Endothelial cell of umbilical vein (primary cell): ENCODE data around the gene ENOX2. TPM values are rescaled to one million over a fixed set of nuclear protein-coding genes. Genes with fewer than 3 reads are reported as not detected.

Experiments used
- BruUV-seq: library from RNA; stranded (reverse); fragments of 400-500 nt; replicated peaks from 2 replicates; lab custom pipeline; 2021; lab: Mats Ljungman, UMichigan
- CTCF ChIA-PET: fragments of 300-600, 350-600 bp; sonication (Branson Sonifier 250); formaldehyde crosslinking; loops from one replicate; lab custom pipeline; 2021; ENCODE audit warnings: antibody characterized with exemption, inconsistent platforms; lab: Charles Lee
- POLR2A ChIA-PET: fragments of 300-600, 350-600 bp; sonication (Branson Sonifier 250); formaldehyde crosslinking; loops from one replicate; lab custom pipeline; 2021; ENCODE audit warnings: antibody characterized with exemption, inconsistent platforms; lab: Charles Lee
- DNase-seq: peaks from one replicate; pipeline ENCODE4 v3.0.0-alpha.2; 2011; ENCODE audit warnings: low read depth, low spot score
- FAIRE-seq: peaks from 2 replicates; lab custom pipeline; 2011; peaks lifted over from hg19 to GRCh38; lab: Jason Lieb, UNC
- H2AFZ ChIP-seq: 2 replicates; pipeline ENCODE4 v1.6.0; 2012; ENCODE audit warnings: low read depth, low read length, control low read depth, inconsistent platforms
- H3K27ac ChIP-seq: 2 replicates; pipeline ENCODE4 v1.5.1; 2011; ENCODE audit warnings: low read depth, mild to moderate bottlenecking, control low read depth, low read length, moderate library complexity; ENCODE audit not compliant: insufficient read depth
- H3K27me3 ChIP-seq, 2 experiments: 2 replicates each; pipeline versions ENCODE4 v1.6.0 to v1.6.1; 2011; ENCODE audit warnings: low read length in 2 of 2, mixed read lengths in 1 of 2; ENCODE audit not compliant: control insufficient read depth in 2 of 2, insufficient read depth in 2 of 2
- H3K36me3 ChIP-seq, 2 experiments: 2 replicates in 1 of 2; 3 replicates in 1 of 2; pipeline ENCODE4 v1.5.1; 2011; ENCODE audit warnings: low read length in 2 of 2, mild to moderate bottlenecking in 1 of 2, moderate library complexity in 1 of 2; ENCODE audit not compliant: control insufficient read depth in 2 of 2, insufficient read depth in 2 of 2; ENCODE audit errors: extremely low read depth in 1 of 2
- H3K4me1 ChIP-seq: 3 replicates; pipeline ENCODE4 v1.5.1; 2011; ENCODE audit warnings: mild to moderate bottlenecking, low read length; ENCODE audit not compliant: control insufficient read depth, insufficient read depth; ENCODE audit errors: extremely low read depth
- H3K4me2 ChIP-seq: 2 replicates; pipeline ENCODE4 v1.6.1; 2011; ENCODE audit warnings: low read length, control low read depth, mixed read lengths; ENCODE audit not compliant: insufficient read depth
- H3K4me3 ChIP-seq, 3 experiments: fragments of 200-600 bp in 1 of 3; sonication (generic), shearing (Covaris generic) in 1 of 3; replicated peaks in 1 of 3; 2 replicates each; pipeline ENCODE4 v1.5.1; 2011 to 2016; ENCODE audit warnings: control low read depth in 3 of 3, low read length in 3 of 3, mild to moderate bottlenecking in 2 of 3, inconsistent platforms in 1 of 3, low read depth in 1 of 3, moderate library complexity in 1 of 3; ENCODE audit not compliant: insufficient read depth in 1 of 3
- H3K79me2 ChIP-seq: 2 replicates; pipeline ENCODE4 v1.6.0; 2012; ENCODE audit warnings: low read length, inconsistent platforms; ENCODE audit not compliant: control insufficient read depth, insufficient read depth
- H3K9ac ChIP-seq: replicated peaks from 2 replicates; pipeline ENCODE3; 2011; ENCODE audit warnings: low read length, control low read depth; ENCODE audit not compliant: insufficient read depth; ENCODE audit errors: extremely low read depth
- H3K9me1 ChIP-seq: replicated peaks from 3 replicates; pipeline ENCODE4 v1.6.0; 2011; ENCODE audit warnings: mild to moderate bottlenecking, low read length; ENCODE audit not compliant: control insufficient read depth, insufficient read depth; ENCODE audit errors: extremely low read depth
- H3K9me3 ChIP-seq: replicated peaks from 2 replicates; pipeline ENCODE4 v1.5.1; 2012; ENCODE audit warnings: low read length, inconsistent platforms; ENCODE audit not compliant: control insufficient read depth, insufficient read depth
- H4K20me1 ChIP-seq: replicated peaks from 2 replicates; pipeline ENCODE3; 2011; ENCODE audit warnings: mild to moderate bottlenecking, low read length; ENCODE audit not compliant: control insufficient read depth, insufficient read depth; ENCODE audit errors: extremely low read depth
- CTCF ChIP-seq, 2 donors: IDR thresholded peaks; 1 replicate in 1 of 2; 2 replicates in 1 of 2; pipeline ENCODE4 v1.5.1; 2011; ENCODE audit warnings: low read length in 2 of 2, mild to moderate bottlenecking in 2 of 2, moderate library complexity in 2 of 2, control low read depth in 1 of 2, inconsistent platforms in 1 of 2, low read depth in 1 of 2; ENCODE audit not compliant: insufficient read depth in 1 of 2; ENCODE audit errors: extremely low read depth in 1 of 2
- EZH2 ChIP-seq: IDR thresholded peaks from 2 replicates; pipeline ENCODE4 v1.6.1; 2012; ENCODE audit warnings: borderline replicate concordance, low read depth, mild to moderate bottlenecking, moderate library complexity, low read length, inconsistent platforms; ENCODE audit not compliant: severe bottlenecking
- FOS ChIP-seq: IDR thresholded peaks from 2 replicates; pipeline ENCODE4 v1.6.1; 2011; ENCODE audit warnings: mild to moderate bottlenecking, low read length, moderate library complexity, borderline replicate concordance; ENCODE audit not compliant: insufficient read depth
- GATA2 ChIP-seq: IDR thresholded peaks from 2 replicates; pipeline ENCODE4 v1.7.0; 2011; ENCODE audit warnings: low read depth, mild to moderate bottlenecking, moderate library complexity, mixed read lengths, low read length; ENCODE audit not compliant: insufficient read length, insufficient read depth
- JUN ChIP-seq: IDR thresholded peaks from 2 replicates; pipeline ENCODE4 v1.6.1; 2011; ENCODE audit warnings: borderline replicate concordance, low read depth; ENCODE audit not compliant: insufficient read length, insufficient read depth
- MYC ChIP-seq: IDR thresholded peaks from one replicate; pipeline ENCODE4 v1.6.1; 2011; ENCODE audit warnings: mild to moderate bottlenecking, low read depth, low read length
- POLR2A ChIP-seq: IDR thresholded peaks from 2 replicates; pipeline ENCODE4 v1.6.1; 2012; ENCODE audit warnings: low read depth, mild to moderate bottlenecking, control low read depth, low read length
- POLR2AphosphoS5 ChIP-seq: IDR thresholded peaks from 2 replicates; pipeline ENCODE4 v1.6.1; 2012; ENCODE audit warnings: low read depth, mild to moderate bottlenecking, control low read depth, low read length, moderate library complexity; ENCODE audit not compliant: insufficient read depth
- dilution Hi-C: fragments of 300-500 bp; cut with MboI; formaldehyde crosslinking; loops from one replicate; pipeline ENCODE4 v1.15.0; 2019; ENCODE audit warnings: low sequenced_read_pairs; ENCODE audit not compliant: extremely low pct_ligation_motif_present
- intact Hi-C: fragments of 100-400 bp; cut with micrococcal nuclease; formaldehyde crosslinking; loops from one replicate; pipeline ENCODE4 v1.10.0; 2022
- polyA plus RNA-seq, 4 experiments: library from polyadenylated mRNA; depleted of rRNA in 3 of 4; stranded (reverse) in 3 of 4; unstranded in 1 of 4; fragments of >200 nt; gene quantifications; 2 replicates each; pipeline versions ENCODE4 v1.2.1 to v1.2.3, GENCODE V29; 2011 to 2012; ENCODE audit warnings: missing spikeins in 1 of 4
- total RNA-seq: library from RNA; stranded (reverse); gene quantifications from 2 replicates; pipeline ENCODE4 v1.2.3, GENCODE V29; 2021
- TF ChIP-seq, protein P1 (sequence below): IDR thresholded peaks from 2 replicates; pipeline ENCODE4 v1.6.1; 2011; ENCODE audit not compliant: insufficient read depth, insufficient read length

Gene ENOX2
- total and polyA plus RNA-seq, 2 donors (not counting 3 experiments of a cell fraction or from before 2014, with no cell fraction given): 5.5 to 13.1 TPM

GRCh38 chrX:130769835-130770234 lies 133.2 kb downstream of the ENOX2 start:
- H3K4me1 ChIP-seq: peaks cover 11% of the 10 kb centered on the region
- no peak for FAIRE-seq
- H3K9me1 ChIP-seq: no peaks in the 10 kb centered on the region
- dilution Hi-C loops: no loop called here
- intact Hi-C loops: loop anchor here (1.0 kb wide), 1 partner anchor 133 kb away; the partner anchor contains the start of gene ENOX2
- DNase-seq: no peak
- BruUV-seq: no TSS peak
- H3K79me2 ChIP-seq: no peaks in the 10 kb centered on the region
- POLR2A ChIA-PET: no interaction called here
- no peak overlapping the region for H3K4me2 ChIP-seq
- no peaks in the 10 kb centered on the region for H4K20me1 ChIP-seq
- no peak overlapping the region for H3K4me3 ChIP-seq
- H3K27ac ChIP-seq: no peak overlapping the region
- H3K36me3 ChIP-seq: no peaks in the 10 kb centered on the region
- H2AFZ ChIP-seq: no peak overlapping the region
- CTCF ChIA-PET: interaction anchor here (1.4 kb wide), 1 partner anchor 147 kb away, joined by 3 read pairs; no protein-coding TSS in a partner anchor
- no peak overlapping the region for H3K9ac ChIP-seq
- no peak for TF ChIP-seq EZH2
- TF ChIP-seq JUN: no peak
- TF ChIP-seq POLR2A: no peak
- no peak for TF ChIP-seq POLR2AphosphoS5
- no peak for TF ChIP-seq MYC
- no peak for TF ChIP-seq FOS
- H3K27me3 ChIP-seq: no peaks in the 10 kb centered on the region
- no peaks in the 10 kb centered on the region for H3K9me3 ChIP-seq

GRCh38 chrX:130758072-130758471 lies 144.9 kb downstream of the ENOX2 start:
- Histone ChIP-seq H3K9me3 (no peaks in the 10 kb centered on the region), H3K27ac (no peak overlapping the region), H4K20me1 (no peaks in the 10 kb centered on the region), H3K4me1 (no peaks in the 10 kb centered on the region), H3K4me3 (no peak overlapping the region), H3K4me2 (no peak overlapping the region), H3K9ac (no peak overlapping the region), H3K79me2 (no peaks in the 10 kb centered on the region), H2AFZ (no peak overlapping the region), H3K9me1 (no peaks in the 10 kb centered on the region), H3K36me3 (no peaks in the 10 kb centered on the region), H3K27me3 (no peaks in the 10 kb centered on the region)
- FAIRE-seq (no peak), DNase-seq (no peak)
- intact Hi-C loops: no loop called here
- POLR2A ChIA-PET: no interaction called here
- dilution Hi-C loops: no loop called here
- no TSS peak for BruUV-seq
- CTCF ChIA-PET: no interaction called here
- no peak for TF ChIP-seq MYC
- no peak for TF ChIP-seq FOS
- TF ChIP-seq POLR2AphosphoS5: no peak
- TF ChIP-seq, protein P1, sequence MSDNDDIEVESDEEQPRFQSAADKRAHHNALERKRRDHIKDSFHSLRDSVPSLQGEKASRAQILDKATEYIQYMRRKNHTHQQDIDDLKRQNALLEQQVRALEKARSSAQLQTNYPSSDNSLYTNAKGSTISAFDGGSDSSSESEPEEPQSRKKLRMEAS: no peak
- TF ChIP-seq JUN: no peak
- TF ChIP-seq EZH2: no peak
- no peak for TF ChIP-seq CTCF (IDR thresholded peaks at IDR 0.05; ENCODE audit: extremely low read depth in 1 of 2, insufficient read depth in 1 of 2, low read depth in 1 of 2, low read length in 2 of 2)
- TF ChIP-seq GATA2: no peak
- TF ChIP-seq POLR2A: no peak
